ENCODE results near the gene CALML6.

The CALML6 gene

GRCh38 chr1:1875932-1876331 lies 39.1 kb upstream of the CALML6 start:
- H3K4me3 ChIP-seq (replicated peaks; ENCODE audit: low read depth, low read length): no peak overlapping the region
- no peak for TF ChIP-seq CTCF (IDR thresholded peaks at IDR 0.05; ENCODE audit: low read length, missing control alignments)
- no peak for DNase-seq (ENCODE audit: low read depth)

- DNase-seq (ENCODE audit: low read depth): no peak
- no peak overlapping the region for H3K4me3 ChIP-seq (replicated peaks; ENCODE audit: low read depth, low read length)
- no peak for TF ChIP-seq CTCF (IDR thresholded peaks at IDR 0.05; ENCODE audit: low read length, missing control alignments)
Observed at GRCh38 chr1:1876335-1876930, 38.6 kb upstream of the CALML6 start.

- DNase-seq (ENCODE audit: low read depth): no peak
- TF ChIP-seq CTCF (IDR thresholded peaks at IDR 0.05; ENCODE audit: low read length, missing control alignments): no peak
- H3K4me3 ChIP-seq (replicated peaks; ENCODE audit: low read depth, low read length): no peak overlapping the region
Observed at GRCh38 chr1:1877865-1878436, 37.1 kb upstream of the CALML6 start.

- DNase-seq (ENCODE audit: low read depth): no peak
- H3K4me3 ChIP-seq (replicated peaks; ENCODE audit: low read depth, low read length): no peak overlapping the region
- TF ChIP-seq CTCF (IDR thresholded peaks at IDR 0.05; ENCODE audit: low read length, missing control alignments): no peak
Observed at GRCh38 chr1:1879942-1880341, 35.1 kb upstream of the CALML6 start.

- DNase-seq (ENCODE audit: low read depth): no peak
- no peak for TF ChIP-seq CTCF (IDR thresholded peaks at IDR 0.05; ENCODE audit: low read length, missing control alignments)
Observed at GRCh38 chr1:1880617-1881312, 34.3 kb upstream of the CALML6 start.

GRCh38 chr1:1881727-1882126 lies 33.3 kb upstream of the CALML6 start:
- H3K4me3 ChIP-seq (replicated peaks; ENCODE audit: low read depth, low read length): no peak overlapping the region
- no peak for TF ChIP-seq CTCF (IDR thresholded peaks at IDR 0.05; ENCODE audit: low read length, missing control alignments)
- DNase-seq (ENCODE audit: low read depth): no peak

More at GRCh38 chr1:1880617-1881312, 34.3 kb upstream of the CALML6 start:
- no peak overlapping the region for H3K4me3 ChIP-seq (replicated peaks; ENCODE audit: low read depth, low read length)

All from fibroblast of pulmonary artery (primary cell).